ENCODE measurements around the gene CDCA5.

Gene CDCA5

DNA sequence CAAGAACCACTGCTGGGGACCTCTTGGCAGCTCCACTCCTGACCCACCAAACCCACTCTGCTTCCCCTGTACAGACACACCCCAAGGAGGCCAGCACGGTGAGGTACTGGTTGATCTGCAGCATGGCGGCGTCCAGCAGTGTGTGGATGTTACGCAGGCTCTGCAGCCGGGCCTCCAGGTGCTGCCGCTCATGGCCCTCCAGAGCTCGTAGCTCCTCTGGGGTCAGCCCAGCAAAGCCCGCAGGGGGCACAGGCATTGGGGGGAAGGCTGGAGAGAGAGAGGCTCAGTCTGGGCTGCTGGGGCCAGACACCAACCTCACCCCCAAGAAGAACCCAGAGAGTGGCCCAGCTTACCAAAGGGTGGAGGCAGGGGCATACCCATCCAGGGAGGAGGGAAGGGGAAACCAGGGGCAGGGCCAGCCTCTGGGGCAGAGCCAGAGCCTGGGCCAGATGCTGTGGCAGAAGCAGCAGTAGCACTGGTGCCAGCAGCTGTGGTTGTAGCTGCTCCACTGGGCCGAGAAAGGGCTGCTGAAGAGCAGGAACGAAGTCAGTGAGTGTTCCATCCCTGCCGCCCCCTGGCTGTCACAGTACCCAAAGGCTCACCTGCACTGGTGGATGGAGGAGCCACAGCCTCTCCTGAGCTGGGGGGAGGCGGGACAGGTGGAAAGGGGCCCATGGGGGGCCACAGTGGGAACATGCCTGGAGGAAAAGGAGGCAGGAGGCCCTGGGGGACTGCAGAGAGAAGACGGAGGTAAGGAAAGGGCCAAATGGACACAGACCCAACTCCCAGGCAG, 46.0 kb upstream of the CDCA5 start:
- no peak for DNase-seq (ENCODE audit: low spot score)

DNA sequence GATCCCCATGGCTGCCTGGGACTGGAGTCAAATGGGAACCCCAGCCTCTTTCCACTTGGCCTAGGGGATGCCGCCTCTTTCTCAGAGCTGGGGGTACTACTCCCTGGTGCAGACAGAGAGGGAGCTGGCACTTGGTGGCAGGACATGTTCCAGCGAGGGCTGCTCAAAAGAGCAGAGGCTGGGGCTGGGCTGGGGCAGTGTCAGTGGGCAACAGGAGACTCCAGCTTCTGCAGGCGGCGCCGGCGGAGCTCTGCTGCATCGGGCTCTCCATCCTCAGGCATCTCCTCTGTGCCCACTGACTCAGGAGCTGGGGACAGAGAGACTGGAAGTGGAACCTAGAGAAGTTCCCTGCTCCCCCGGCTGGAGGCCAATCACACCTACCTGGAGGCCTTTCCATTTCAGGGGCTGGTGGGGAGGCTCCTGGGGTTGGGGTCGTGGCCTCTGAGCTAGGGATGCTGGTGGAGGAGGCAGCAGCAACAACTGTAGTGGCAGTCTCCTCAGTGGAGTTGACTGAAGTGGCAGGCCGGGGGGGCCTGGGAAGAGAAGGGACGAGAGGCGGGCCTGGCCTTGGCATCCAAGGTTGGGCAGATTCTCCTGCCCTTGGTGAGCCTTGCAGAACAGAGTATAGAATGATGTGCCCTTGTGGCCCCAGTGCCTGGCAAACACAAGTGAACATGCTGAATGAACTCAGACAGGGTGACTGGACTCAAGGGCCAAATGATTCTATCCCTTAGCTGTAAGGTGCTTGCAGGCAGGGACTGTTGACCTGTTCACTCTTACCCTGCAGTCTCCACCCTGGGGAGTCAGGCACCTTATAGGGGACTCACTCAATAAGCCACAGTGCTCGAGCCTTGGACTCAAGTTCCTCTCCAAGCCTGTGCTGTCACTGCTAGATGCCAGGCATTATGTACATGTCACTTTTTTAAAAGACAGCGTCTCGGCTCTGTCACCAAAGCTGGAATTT, 44.6 kb upstream of the CDCA5 start:
- TF ChIP-seq, protein P1, sequence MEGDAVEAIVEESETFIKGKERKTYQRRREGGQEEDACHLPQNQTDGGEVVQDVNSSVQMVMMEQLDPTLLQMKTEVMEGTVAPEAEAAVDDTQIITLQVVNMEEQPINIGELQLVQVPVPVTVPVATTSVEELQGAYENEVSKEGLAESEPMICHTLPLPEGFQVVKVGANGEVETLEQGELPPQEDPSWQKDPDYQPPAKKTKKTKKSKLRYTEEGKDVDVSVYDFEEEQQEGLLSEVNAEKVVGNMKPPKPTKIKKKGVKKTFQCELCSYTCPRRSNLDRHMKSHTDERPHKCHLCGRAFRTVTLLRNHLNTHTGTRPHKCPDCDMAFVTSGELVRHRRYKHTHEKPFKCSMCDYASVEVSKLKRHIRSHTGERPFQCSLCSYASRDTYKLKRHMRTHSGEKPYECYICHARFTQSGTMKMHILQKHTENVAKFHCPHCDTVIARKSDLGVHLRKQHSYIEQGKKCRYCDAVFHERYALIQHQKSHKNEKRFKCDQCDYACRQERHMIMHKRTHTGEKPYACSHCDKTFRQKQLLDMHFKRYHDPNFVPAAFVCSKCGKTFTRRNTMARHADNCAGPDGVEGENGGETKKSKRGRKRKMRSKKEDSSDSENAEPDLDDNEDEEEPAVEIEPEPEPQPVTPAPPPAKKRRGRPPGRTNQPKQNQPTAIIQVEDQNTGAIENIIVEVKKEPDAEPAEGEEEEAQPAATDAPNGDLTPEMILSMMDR (IDR thresholded peaks at IDR 0.05; ENCODE audit: extremely low read depth, missing control alignments) = no peak
- DNase-seq (ENCODE audit: low spot score) = no peak

More for the DNA sequence above, 46.0 kb upstream of the CDCA5 start:
- TF ChIP-seq, protein P1 (IDR thresholded peaks at IDR 0.05; ENCODE audit: extremely low read depth, missing control alignments) = no peak

DNA sequence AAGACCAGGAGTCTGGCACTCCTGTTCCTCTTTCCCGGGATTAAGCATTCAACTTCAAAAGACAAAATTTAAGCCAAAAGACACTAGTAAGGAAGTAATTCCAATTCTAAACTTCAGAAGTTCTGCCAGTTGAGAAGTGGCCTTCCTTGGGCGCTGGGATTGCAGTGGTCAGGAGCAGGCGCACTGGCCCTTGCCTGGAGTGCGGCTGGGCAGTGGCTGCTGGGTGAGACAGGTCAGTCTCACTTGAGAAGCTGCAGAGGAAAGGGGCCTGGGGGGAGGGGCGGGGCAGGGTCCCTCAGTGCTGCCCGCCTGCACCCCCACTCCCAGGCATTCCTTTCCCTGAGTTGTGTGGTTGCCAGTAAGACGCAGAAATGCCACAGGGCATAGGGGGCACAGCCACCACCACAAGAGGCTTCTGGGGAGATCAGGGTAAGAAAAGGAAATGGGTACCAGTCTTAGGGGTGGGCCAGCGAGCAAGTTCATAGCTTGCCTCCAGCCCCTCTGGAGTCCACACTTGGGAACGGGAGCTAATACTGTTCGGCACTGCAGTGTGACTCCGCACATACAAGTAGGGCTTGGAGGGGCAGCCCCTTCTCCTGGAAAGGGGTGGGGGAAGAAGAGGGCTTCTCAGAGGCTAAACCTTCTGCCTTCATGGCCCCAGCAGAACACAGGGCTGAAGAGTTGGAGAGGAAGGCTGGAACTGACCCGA, 43.8 kb upstream of the CDCA5 start:
- DNase-seq (ENCODE audit: low spot score) = no peak
- TF ChIP-seq, protein P1 (IDR thresholded peaks at IDR 0.05; ENCODE audit: extremely low read depth, missing control alignments) = no peak

GRCh38 chr11:65126624-65127274, 42.9 kb upstream of the CDCA5 start:
- no peak for DNase-seq (ENCODE audit: low spot score)
- TF ChIP-seq, protein P1 (IDR thresholded peaks at IDR 0.05; ENCODE audit: extremely low read depth, missing control alignments) = no peak

- TF ChIP-seq, protein P1 (IDR thresholded peaks at IDR 0.05; ENCODE audit: extremely low read depth, missing control alignments) = no peak
- DNase-seq (ENCODE audit: low spot score) = no peak
These were observed 41.6 kb upstream of the CDCA5 start for GRCh38 chr11:65125197-65126056.

DNA sequence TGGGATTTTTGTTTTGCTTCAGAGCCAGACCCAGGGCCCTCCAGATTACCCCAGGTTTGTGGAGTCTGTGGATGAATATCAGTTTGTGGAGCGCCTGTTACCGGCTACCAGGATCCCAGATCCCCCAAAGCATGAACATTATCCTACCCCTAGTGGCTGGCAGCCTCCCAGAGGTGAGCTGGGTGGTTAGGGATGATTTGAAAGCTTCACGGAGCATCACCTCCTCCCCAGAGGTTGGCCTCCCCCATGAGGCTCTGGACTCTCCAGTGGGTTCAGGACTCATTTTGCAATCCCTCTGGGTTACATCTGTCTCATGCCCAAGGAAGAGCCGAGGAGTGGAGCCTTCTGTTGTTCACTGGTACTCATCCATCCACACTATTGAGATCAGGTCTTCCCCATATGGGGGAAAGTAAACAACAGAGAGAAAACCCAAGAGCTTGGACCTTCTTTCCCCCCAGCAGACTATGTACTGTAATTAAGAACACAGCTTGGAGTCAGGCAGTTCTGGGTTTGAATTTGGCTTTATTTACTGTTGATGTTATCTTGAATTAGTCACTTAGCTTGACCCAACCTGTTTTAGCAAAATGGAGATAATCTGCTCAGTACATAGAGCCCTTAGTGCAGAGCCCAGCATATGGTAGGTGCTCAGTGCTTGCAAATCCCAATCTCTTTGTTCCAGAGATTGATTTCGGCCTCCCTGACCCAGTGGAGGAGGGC, 40.8 kb upstream of the CDCA5 start:
- DNase-seq (ENCODE audit: low spot score) = no peak
- TF ChIP-seq, protein P1 (IDR thresholded peaks at IDR 0.05; ENCODE audit: extremely low read depth, missing control alignments) = no peak
